GM12891 (cell line): ENCODE results near the gene TMEM266.

Experiments used
- PAX5 ChIP-seq: IDR thresholded peaks from 2 replicates; pipeline ENCODE4 v1.6.1; 2011; ENCODE audit warnings: low read length, moderate library complexity, mild to moderate bottlenecking; ENCODE audit not compliant: insufficient read depth, severe bottlenecking
- POLR2A ChIP-seq: IDR thresholded peaks from 2 replicates; pipeline ENCODE4 v1.6.1; 2011; ENCODE audit warnings: low read depth, low read length, control low read depth
- POLR2AphosphoS5 ChIP-seq: IDR thresholded peaks from 2 replicates; pipeline ENCODE4 v1.6.1; 2011; ENCODE audit warnings: low read depth, low read length, control low read depth
- POU2F2 ChIP-seq: IDR thresholded peaks from 2 replicates; pipeline ENCODE4 v1.6.1; 2011; ENCODE audit warnings: low read depth, mild to moderate bottlenecking, control low read depth, low read length, moderate library complexity

GRCh38 chr15:76169911-76170800 is 110.4 kb downstream of the TMEM266 start:
- no peak for TF ChIP-seq POLR2A
- TF ChIP-seq PAX5: no peak
- no peak for TF ChIP-seq POLR2AphosphoS5
- TF ChIP-seq POU2F2: no peak
